Lower leg skin (tissue), 4 donors: ENCODE data around the gene C2orf76. TPM values are rescaled to one million over a fixed set of nuclear protein-coding genes. Genes with fewer than 3 reads are reported as not detected.

Experiments used
- DNase-seq, 2 donors: peaks; one replicate each; pipeline ENCODE4 v3.0.0-alpha.2; 2019; ENCODE audit warnings: low spot score in 2 of 2
- H3K4me3 ChIP-seq: fragments of 200-600 bp; sonication (generic); 2 replicates; pipeline ENCODE4 v1.5.1; 2017; ENCODE audit warnings: mild to moderate bottlenecking, low read depth; ENCODE audit not compliant: poor library complexity, severe bottlenecking
- CTCF ChIP-seq, 3 donors: fragments of 450-650 bp; IDR thresholded peaks; one replicate each; pipeline ENCODE4 v1.5.1; 2016; ENCODE audit warnings: antibody characterized with exemption in 3 of 3, mild to moderate bottlenecking in 3 of 3, moderate library complexity in 2 of 3
- POLR2A ChIP-seq, 2 donors: fragments of 450-650 bp; IDR thresholded peaks; one replicate each; pipeline ENCODE4 v1.6.1; 2016 to 2017; ENCODE audit warnings: antibody characterized with exemption in 2 of 2, mild to moderate bottlenecking in 1 of 2, moderate library complexity in 1 of 2
- WGBS, 2 donors: methylation state at CpG; one replicate each; pipeline ENCODE4 v1.1.5; 2018; 5-methylcytosine and 5-hydroxymethylcytosine counted together
- intact Hi-C: fragments of 100-400 bp; cut with DNase I; formaldehyde crosslinking; loops from one replicate; pipeline ENCODE4 v1.15.0; 2023; ENCODE audit warnings: low total_unique reads
- total RNA-seq, 4 donors: library from RNA; depleted of rRNA; stranded (reverse); fragments of >200 nt; gene quantifications; one replicate each; pipeline ENCODE4 v1.1.0, GENCODE V29; 2016

C2orf76 gene
- total RNA-seq, 4 donors from 2014 or later = 13.3 to 18.3 (median 16.7) TPM

GRCh38 chr2:119350311-119350998 is 16.2 kb downstream of the C2orf76 start:
- H3K4me3 ChIP-seq = no peak overlapping the region
- intact Hi-C loops = no loop called here
- no peak for DNase-seq
- WGBS, 2 donors = 42 to 47% methylated on average over 4 of the region's 4 CpGs
- no peak for TF ChIP-seq CTCF (IDR thresholded peaks at IDR 0.05)
- TF ChIP-seq POLR2A (IDR thresholded peaks at IDR 0.05) = no peak

GRCh38 chr2:119349289-119349688 is 17.3 kb downstream of the C2orf76 start:
- TF ChIP-seq POLR2A (IDR thresholded peaks at IDR 0.05) = no peak
- no peak for TF ChIP-seq CTCF (IDR thresholded peaks at IDR 0.05)
- H3K4me3 ChIP-seq = no peak overlapping the region
- peak in 1 of 2 donors; percentile 62 for DNase-seq
- 53 to 54% methylated on average over 6 of the region's 6 CpGs for WGBS, 2 donors
- intact Hi-C loops = no loop called here

GRCh38 chr2:119341684-119342083 is 24.9 kb downstream of the C2orf76 start:
- TF ChIP-seq POLR2A (IDR thresholded peaks at IDR 0.05) (no peak), CTCF (IDR thresholded peaks at IDR 0.05) (no peak)
- DNase-seq = no peak
- 84 to 90% methylated on average over 2 of the region's 2 CpGs for WGBS, 2 donors
- intact Hi-C loops = no loop called here
- H3K4me3 ChIP-seq = no peak overlapping the region

- no peak for DNase-seq
- intact Hi-C loops = no loop called here
- 91 to 96% methylated on average over 7 of the region's 7 CpGs for WGBS, 2 donors
- H3K4me3 ChIP-seq = no peak overlapping the region
- TF ChIP-seq POLR2A (IDR thresholded peaks at IDR 0.05) = no peak
- no peak for TF ChIP-seq CTCF (IDR thresholded peaks at IDR 0.05)
Observed at GRCh38 chr2:119339562-119339923, 27.1 kb downstream of the C2orf76 start.

GRCh38 chr2:119338826-119339561 is 27.6 kb downstream of the C2orf76 start:
- TF ChIP-seq CTCF (IDR thresholded peaks at IDR 0.05) (no peak), POLR2A (IDR thresholded peaks at IDR 0.05) (no peak)
- peak in 1 of 2 donors; percentile 44 for DNase-seq
- intact Hi-C loops = no loop called here
- 80 to 83% methylated on average over 6 of the region's 6 CpGs for WGBS, 2 donors
- no peak overlapping the region for H3K4me3 ChIP-seq
